A673 (cell line): ENCODE results near the gene KCTD5. TPM values are rescaled to one million over a fixed set of nuclear protein-coding genes. Genes with fewer than 3 reads are reported as not detected.
A peak's percentile ranks its signal among the peaks of the same experiment; 100 is the strongest.

ENCODE experiments used
- BruUV-seq: library from RNA; stranded (reverse); fragments of 400-500 nt; replicated peaks from 2 replicates; lab custom pipeline; 2021; lab: Mats Ljungman, UMichigan
- CTCF ChIA-PET: fragments of 300-600 bp; sonication (Branson Sonifier 250); formaldehyde crosslinking; loops from one replicate; lab custom pipeline; 2022; ENCODE audit warnings: antibody characterized with exemption; lab: Charles Lee
- POLR2A ChIA-PET: fragments of 300-600 bp; sonication (Branson Sonifier 250); formaldehyde crosslinking; loops from one replicate; lab custom pipeline; 2022; ENCODE audit warnings: antibody characterized with exemption; ENCODE audit not compliant: low non-redundant PET; lab: Charles Lee
- DNase-seq: peaks from one replicate; pipeline ENCODE4 v3.0.0-alpha.2; 2015; ENCODE audit warnings: low spot score
- H3K27ac ChIP-seq: fragments of 200-600 bp; sonication (generic); 2 replicates; pipeline ENCODE4 v1.5.1; 2016; ENCODE audit warnings: mixed run types, low read depth, mild to moderate bottlenecking, mixed read lengths, antibody characterized with exemption, low read length; ENCODE audit not compliant: poor library complexity, severe bottlenecking
- H3K27me3 ChIP-seq: fragments of 200-600 bp; sonication (generic); replicated peaks from 2 replicates; pipeline ENCODE4 v1.6.1; 2017; ENCODE audit warnings: mixed run types, low read depth, mild to moderate bottlenecking, mixed read lengths, antibody characterized with exemption, low read length; ENCODE audit not compliant: insufficient read depth, poor library complexity
- H3K36me3 ChIP-seq: fragments of 200-600 bp; sonication (generic); 2 replicates; pipeline ENCODE4 v1.6.1; 2016; ENCODE audit warnings: mixed run types, mild to moderate bottlenecking, mixed read lengths, antibody characterized with exemption, low read length; ENCODE audit not compliant: insufficient read depth, poor library complexity, severe bottlenecking
- H3K4me1 ChIP-seq: fragments of 200-600 bp; sonication (generic); 2 replicates; pipeline ENCODE4 v1.6.1; 2017; ENCODE audit warnings: mixed run types, mild to moderate bottlenecking, mixed read lengths, antibody characterized with exemption, low read length; ENCODE audit not compliant: insufficient read depth, poor library complexity, severe bottlenecking
- H3K4me3 ChIP-seq: fragments of 200-600 bp; sonication (generic); 2 replicates; pipeline ENCODE4 v1.5.1; 2016; ENCODE audit warnings: low read depth, mixed run types, mild to moderate bottlenecking, mixed read lengths, low read length; ENCODE audit not compliant: poor library complexity, severe bottlenecking
- H3K9me3 ChIP-seq: fragments of 200-600 bp; sonication (generic); 2 replicates; pipeline ENCODE4 v1.6.1; 2016; ENCODE audit warnings: mixed run types, low read depth, mild to moderate bottlenecking, mixed read lengths, antibody characterized with exemption, low read length; ENCODE audit not compliant: poor library complexity, severe bottlenecking
- CTCF ChIP-seq: fragments of 300-800, 200-600 bp; sonication (generic); conservative IDR thresholded peaks from 2 replicates; pipeline ENCODE4 v1.5.1; 2017; ENCODE audit warnings: low read depth, mild to moderate bottlenecking, antibody characterized with exemption, low read length, moderate library complexity, mixed read lengths
- EZH2 ChIP-seq: fragments of 200-600 bp; sonication (generic); IDR thresholded peaks from 2 replicates; pipeline ENCODE4 v1.6.1; 2017; ENCODE audit warnings: borderline replicate concordance, low read depth, mild to moderate bottlenecking, mixed read lengths, antibody characterized with exemption, low read length; ENCODE audit not compliant: poor library complexity, severe bottlenecking
- intact Hi-C: fragments of 100-400 bp; cut with micrococcal nuclease; formaldehyde crosslinking; loops from one replicate; pipeline ENCODE4 v1.10.0; 2022; ENCODE audit not compliant: unreplicated experiment
- total RNA-seq: library from RNA; stranded (reverse); gene quantifications from 2 replicates; pipeline ENCODE4 v1.2.3, GENCODE V29; 2021

The KCTD5 gene
- total RNA-seq, 1 experiment from 2014 or later = 35.6 TPM

- POLR2A ChIA-PET = no interaction called here
- Histone ChIP-seq H3K4me3 (no peak overlapping the region), H3K27ac (no peak overlapping the region), H3K9me3 (no peaks in the 10 kb centered on the region), H3K36me3 (peaks cover 16% of the 10 kb centered on the region), H3K27me3 (no peaks in the 10 kb centered on the region), H3K4me1 (no peaks in the 10 kb centered on the region)
- DNase-seq = no peak
- intact Hi-C loops = no loop called here
- CTCF ChIA-PET = no interaction called here
- TF ChIP-seq CTCF = no peak
- no peak for TF ChIP-seq EZH2
- BruUV-seq = no TSS peak
Measured at GRCh38 chr16:2707368-2708289, 25.3 kb downstream of the KCTD5 start.

GRCh38 chr16:2708290-2708639, 25.9 kb downstream of the KCTD5 start:
- TSS peak; percentile 31 for BruUV-seq
- no peak for DNase-seq
- ChIA-PET POLR2A (no interaction called here), CTCF (no interaction called here)
- Histone ChIP-seq H3K4me1 (no peaks in the 10 kb centered on the region), H3K27me3 (no peaks in the 10 kb centered on the region), H3K36me3 (peaks cover 14% of the 10 kb centered on the region), H3K9me3 (no peaks in the 10 kb centered on the region), H3K27ac (no peak overlapping the region), H3K4me3 (no peak overlapping the region)
- no peak for TF ChIP-seq EZH2
- no peak for TF ChIP-seq CTCF
- intact Hi-C loops = no loop called here

- Histone ChIP-seq H3K4me3 (no peak overlapping the region), H3K27ac (no peak overlapping the region), H3K27me3 (no peaks in the 10 kb centered on the region), H3K36me3 (peaks cover 14% of the 10 kb centered on the region), H3K9me3 (no peaks in the 10 kb centered on the region), H3K4me1 (no peaks in the 10 kb centered on the region)
- no peak for DNase-seq
- ChIA-PET POLR2A (interaction anchor here (0.7 kb wide), 1 partner anchor 610 kb away, joined by 4 read pairs; no protein-coding TSS in a partner anchor), CTCF (no interaction called here)
- intact Hi-C loops = no loop called here
- no TSS peak for BruUV-seq
- TF ChIP-seq CTCF (no peak), EZH2 (no peak)
Measured at GRCh38 chr16:2708955-2709587, 26.7 kb downstream of the KCTD5 start.
